ENCODE results near the gene DDX39B.

DNA sequence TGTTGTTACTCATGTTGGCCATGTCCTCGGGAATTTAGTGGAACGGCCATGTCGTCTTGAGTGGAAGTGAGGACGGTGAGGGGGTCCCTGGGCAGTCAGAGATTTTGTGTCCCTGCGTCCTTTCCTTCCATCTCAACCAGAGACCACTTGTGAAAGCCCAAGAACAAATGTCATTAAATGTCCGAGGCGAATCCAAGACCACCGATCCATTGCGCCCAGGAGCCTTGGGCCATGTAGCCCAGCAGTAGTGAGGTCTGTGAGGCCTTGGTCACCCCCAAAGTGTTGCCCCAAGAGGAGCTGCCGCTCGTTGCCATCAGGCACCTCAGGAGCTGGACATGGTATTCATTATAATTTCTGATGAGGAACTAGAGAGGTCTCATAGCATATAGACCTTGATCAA lies 61.2 kb downstream of the DDX39B start:
- TF ChIP-seq, protein P1, sequence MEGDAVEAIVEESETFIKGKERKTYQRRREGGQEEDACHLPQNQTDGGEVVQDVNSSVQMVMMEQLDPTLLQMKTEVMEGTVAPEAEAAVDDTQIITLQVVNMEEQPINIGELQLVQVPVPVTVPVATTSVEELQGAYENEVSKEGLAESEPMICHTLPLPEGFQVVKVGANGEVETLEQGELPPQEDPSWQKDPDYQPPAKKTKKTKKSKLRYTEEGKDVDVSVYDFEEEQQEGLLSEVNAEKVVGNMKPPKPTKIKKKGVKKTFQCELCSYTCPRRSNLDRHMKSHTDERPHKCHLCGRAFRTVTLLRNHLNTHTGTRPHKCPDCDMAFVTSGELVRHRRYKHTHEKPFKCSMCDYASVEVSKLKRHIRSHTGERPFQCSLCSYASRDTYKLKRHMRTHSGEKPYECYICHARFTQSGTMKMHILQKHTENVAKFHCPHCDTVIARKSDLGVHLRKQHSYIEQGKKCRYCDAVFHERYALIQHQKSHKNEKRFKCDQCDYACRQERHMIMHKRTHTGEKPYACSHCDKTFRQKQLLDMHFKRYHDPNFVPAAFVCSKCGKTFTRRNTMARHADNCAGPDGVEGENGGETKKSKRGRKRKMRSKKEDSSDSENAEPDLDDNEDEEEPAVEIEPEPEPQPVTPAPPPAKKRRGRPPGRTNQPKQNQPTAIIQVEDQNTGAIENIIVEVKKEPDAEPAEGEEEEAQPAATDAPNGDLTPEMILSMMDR (IDR thresholded peaks at IDR 0.05; ENCODE audit: poor library complexity) = no peak
- no peak for TF ChIP-seq EZH2phosphoT487 (IDR thresholded peaks at IDR 0.05; ENCODE audit: low read depth, severe bottlenecking, unreplicated experiment)

Data from hepatocyte (in vitro differentiated cells).